SK-N-SH (cell line): ENCODE data around the gene DNPH1. TPM values are rescaled to one million over a fixed set of nuclear protein-coding genes. Genes with fewer than 3 reads are reported as not detected.

Experiments
- CTCF ChIA-PET: fragments of 300-600, 350-600 bp; formaldehyde crosslinking; extraction: SDS; loops from one replicate; lab custom pipeline; 2021; lab: Yijun Ruan, JAX
- POLR2A ChIA-PET: fragments of 350-600 bp; sonication (Branson Sonifier 250); formaldehyde crosslinking; extraction: SDS; loops from one replicate; lab custom pipeline; 2020; ENCODE audit warnings: antibody characterized with exemption, inconsistent platforms; lab: Yijun Ruan, JAX
- DNase-seq: peaks from one replicate; pipeline ENCODE4 v3.0.0; 2012
- H2AFZ ChIP-seq: fragments of 200-600 bp; sonication (generic); 2 replicates; pipeline ENCODE4 v1.8.1; 2016; ENCODE audit warnings: antibody characterized with exemption, mild to moderate bottlenecking, low read depth
- H3F3A ChIP-seq: fragments of 200-600 bp; sonication (generic); replicated peaks from 2 replicates; pipeline ENCODE3; 2016; ENCODE audit warnings: antibody characterized with exemption, mild to moderate bottlenecking; ENCODE audit not compliant: insufficient read depth
- H3K27ac ChIP-seq, 2 experiments: fragments of 200-500 bp in 1 of 2; fragments of 200-600 bp in 1 of 2; sonication (Bioruptor generic) in 1 of 2; sonication (generic), shearing (Covaris generic) in 1 of 2; 2 replicates each; pipeline versions ENCODE4 v1.5.1 to v1.6.1; 2014 to 2016; ENCODE audit warnings: low read depth in 2 of 2, inconsistent platforms in 1 of 2, low read length in 1 of 2, mild to moderate bottlenecking in 1 of 2, mixed read lengths in 1 of 2
- H3K27me3 ChIP-seq: fragments of 200-600 bp; sonication (generic), shearing (Covaris generic); 2 replicates; pipeline ENCODE4 v1.6.1; 2016; ENCODE audit warnings: mixed run types; ENCODE audit not compliant: insufficient read depth
- H3K36me3 ChIP-seq, 2 experiments: fragments of 200-500 bp in 1 of 2; fragments of 200-600 bp in 1 of 2; sonication (Bioruptor generic) in 1 of 2; sonication (generic) in 1 of 2; replicated peaks in 1 of 2; 2 replicates each; pipeline versions ENCODE3 to v1.5.1; 2014 to 2016; ENCODE audit warnings: low read length in 1 of 2, mild to moderate bottlenecking in 1 of 2; ENCODE audit not compliant: insufficient read depth in 2 of 2, control insufficient read depth in 1 of 2
- H3K4me1 ChIP-seq, 2 experiments: fragments of 200-500 bp in 1 of 2; fragments of 200-600 bp in 1 of 2; sonication (Bioruptor generic) in 1 of 2; sonication (generic), shearing (Covaris generic) in 1 of 2; 2 replicates each; pipeline versions ENCODE4 v1.5.1 to v1.6.1; 2014 to 2016; ENCODE audit warnings: low read depth in 1 of 2, low read length in 1 of 2, mixed run types in 1 of 2; ENCODE audit not compliant: insufficient read depth in 2 of 2, control insufficient read depth in 1 of 2
- H3K4me2 ChIP-seq: fragments of 200-600 bp; sonication (generic), shearing (Covaris generic); 2 replicates; pipeline ENCODE4 v1.6.1; 2017; ENCODE audit warnings: mixed run types
- H3K4me3 ChIP-seq, 2 experiments: fragments of 200-500 bp in 1 of 2; fragments of 200-600 bp in 1 of 2; sonication (Bioruptor generic) in 1 of 2; sonication (generic), shearing (Covaris generic) in 1 of 2; 2 replicates each; pipeline versions ENCODE4 v1.5.1 to v1.8.1; 2014 to 2016; ENCODE audit warnings: low read depth in 2 of 2, inconsistent platforms in 1 of 2, low read length in 1 of 2, mild to moderate bottlenecking in 1 of 2, mixed read lengths in 1 of 2, moderate library complexity in 1 of 2
- H3K79me2 ChIP-seq: fragments of 200-600 bp; sonication (generic); 2 replicates; pipeline ENCODE4 v1.8.1; 2017; ENCODE audit warnings: mild to moderate bottlenecking; ENCODE audit not compliant: insufficient read depth
- H3K9ac ChIP-seq: fragments of 200-600 bp; sonication (generic); 2 replicates; pipeline ENCODE4 v1.6.1; 2017; ENCODE audit warnings: mixed run types
- H3K9me2 ChIP-seq: fragments of 200-600 bp; sonication (generic); 2 replicates; pipeline ENCODE4 v1.6.1; 2017; ENCODE audit warnings: mixed run types
- H3K9me3 ChIP-seq: fragments of 200-600 bp; sonication (generic); 2 replicates; pipeline ENCODE4 v1.6.1; 2017; ENCODE audit warnings: mixed run types, mild to moderate bottlenecking, moderate library complexity
- H4K20me1 ChIP-seq: fragments of 200-600 bp; sonication (generic); 2 replicates; pipeline ENCODE4 v1.6.1; 2017; ENCODE audit warnings: mild to moderate bottlenecking, mixed run types; ENCODE audit not compliant: insufficient read depth
- EP300 ChIP-seq, 2 experiments: IDR thresholded peaks; 2 replicates each; pipeline versions ENCODE4 v1.4.0 to v1.6.1; 2012; ENCODE audit warnings: borderline replicate concordance in 1 of 2, low read depth in 1 of 2, low read length in 1 of 2
- EZH2phosphoT487 ChIP-seq: fragments of 200-600 bp; sonication (generic); IDR thresholded peaks from 2 replicates; pipeline ENCODE4 v1.6.1; 2017; ENCODE audit warnings: low read depth, mixed run types, mild to moderate bottlenecking, antibody characterized with exemption, moderate library complexity, borderline replicate concordance
- FOXM1 ChIP-seq: IDR thresholded peaks from 2 replicates; pipeline ENCODE4 v1.4.0; 2012; ENCODE audit warnings: low read depth, mild to moderate bottlenecking
- GATA2 ChIP-seq: sonication (generic); formaldehyde crosslinking; IDR thresholded peaks from 2 replicates; pipeline ENCODE4 v1.5.0; 2020; ENCODE audit warnings: mild to moderate bottlenecking, missing genetic modification reagents
- JUND ChIP-seq: IDR thresholded peaks from 2 replicates; pipeline ENCODE4 v1.4.0; 2012
- MEF2A ChIP-seq: IDR thresholded peaks from 2 replicates; pipeline ENCODE4 v1.4.0; 2012; ENCODE audit warnings: low read depth, borderline replicate concordance
- MXI1 ChIP-seq: IDR thresholded peaks from 2 replicates; pipeline ENCODE4 v1.6.1; 2012; ENCODE audit warnings: mild to moderate bottlenecking, low read depth, low read length, improper control_type of control experiment
- NFIC ChIP-seq: IDR thresholded peaks from 2 replicates; pipeline ENCODE4 v1.4.0; 2012; ENCODE audit warnings: borderline replicate concordance
- POLR2AphosphoS5 ChIP-seq: IDR thresholded peaks from 2 replicates; pipeline ENCODE4 v1.6.1; 2012; ENCODE audit warnings: low read depth, low read length
- RXRA ChIP-seq: IDR thresholded peaks from 2 replicates; pipeline ENCODE4 v1.4.0; 2012; ENCODE audit warnings: low read depth, mild to moderate bottlenecking, borderline replicate concordance
- TCF12 ChIP-seq: IDR thresholded peaks from 2 replicates; pipeline ENCODE4 v1.4.0; 2012
- WGBS: methylation state at CpG from one replicate; pipeline ENCODE4 v1.1.6; 2017; ENCODE audit warnings: low lambda C conversion rate; 5-methylcytosine and 5-hydroxymethylcytosine counted together
- polyA plus RNA-seq, 3 experiments: library from polyadenylated mRNA; depleted of rRNA; stranded (reverse); fragments of >200 nt; gene quantifications; 2 replicates each; pipeline ENCODE4 v1.2.3, GENCODE V29; 2012
- TF ChIP-seq, protein P1 (sequence below): IDR thresholded peaks from 2 replicates; pipeline ENCODE4 v1.4.0; 2012; ENCODE audit warnings: low read depth, borderline replicate concordance

DNPH1 gene
- polyA plus RNA-seq, 1 of the 3 experiments (the other 2 are of a cell fraction), result 287 TPM

DNA sequence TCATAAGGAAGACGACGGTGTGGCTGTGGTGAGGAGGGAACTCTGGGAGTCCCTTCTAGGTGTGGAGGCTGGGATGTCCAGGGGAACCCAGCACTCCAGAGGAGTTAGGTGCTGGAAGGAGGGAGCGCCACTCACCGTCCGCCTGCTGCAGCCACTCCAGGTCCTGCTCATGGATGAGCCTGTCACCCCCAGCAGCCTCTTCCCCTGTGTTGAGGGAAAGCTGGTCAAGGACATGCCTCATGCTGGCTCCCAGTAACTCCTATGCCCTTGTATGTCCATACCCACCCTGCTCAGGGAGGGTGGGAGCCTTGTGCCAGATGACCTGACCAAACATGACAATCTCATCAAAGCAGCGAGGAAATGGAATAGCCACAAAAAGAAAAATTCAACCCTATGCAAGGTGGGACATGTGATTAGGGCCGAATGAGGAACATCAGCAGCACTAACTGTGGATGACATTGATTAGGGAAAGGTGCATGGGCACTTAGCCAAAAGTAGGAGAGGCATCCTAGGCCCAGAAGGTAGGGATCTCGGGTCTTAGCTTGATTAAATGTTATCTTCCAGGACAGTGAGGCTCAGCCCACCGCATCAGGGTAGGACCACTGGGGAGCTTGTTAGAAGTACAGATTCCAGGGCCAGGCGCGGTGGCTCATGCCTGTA is 3.0 kb downstream of the DNPH1 start:
- WGBS, result 94% methylated on average over 8 of the region's 11 CpGs
- Histone ChIP-seq H2AFZ (no peak overlapping the region), H3K4me3 (no peak overlapping the region), H3K9ac (no peak overlapping the region), H3K9me3 (no peaks in the 10 kb centered on the region), H3K36me3 (peaks cover 6 to 17% of the 10 kb centered on the region in 2 experiments), H4K20me1 (no peaks in the 10 kb centered on the region), H3F3A (no peaks in the 10 kb centered on the region), H3K27me3 (no peaks in the 10 kb centered on the region; the same call in 1 of the 2 replicates), H3K4me2 (no peak overlapping the region), H3K79me2 (peaks cover 5% of the 10 kb centered on the region; the same call in 1 of the 2 replicates), H3K4me1 (peaks cover 0 to 6% of the 10 kb centered on the region in 2 experiments; a peak in 1 of 4 replicates), H3K27ac (no peak overlapping the region), H3K9me2 (no peaks in the 10 kb centered on the region)
- TF ChIP-seq NFIC, result no peak
- TF ChIP-seq EZH2phosphoT487, result no peak
- TF ChIP-seq GATA2 (CRISPR knock-in tag), result no peak
- no peak for TF ChIP-seq TCF12
- no peak for TF ChIP-seq EP300 (IDR thresholded peaks at IDR 0.05; ENCODE audit: borderline replicate concordance in 1 of 2, low read depth in 1 of 2, low read length in 1 of 2)
- TF ChIP-seq RXRA, result no peak
- TF ChIP-seq POLR2AphosphoS5, result no peak
- TF ChIP-seq, protein P1, sequence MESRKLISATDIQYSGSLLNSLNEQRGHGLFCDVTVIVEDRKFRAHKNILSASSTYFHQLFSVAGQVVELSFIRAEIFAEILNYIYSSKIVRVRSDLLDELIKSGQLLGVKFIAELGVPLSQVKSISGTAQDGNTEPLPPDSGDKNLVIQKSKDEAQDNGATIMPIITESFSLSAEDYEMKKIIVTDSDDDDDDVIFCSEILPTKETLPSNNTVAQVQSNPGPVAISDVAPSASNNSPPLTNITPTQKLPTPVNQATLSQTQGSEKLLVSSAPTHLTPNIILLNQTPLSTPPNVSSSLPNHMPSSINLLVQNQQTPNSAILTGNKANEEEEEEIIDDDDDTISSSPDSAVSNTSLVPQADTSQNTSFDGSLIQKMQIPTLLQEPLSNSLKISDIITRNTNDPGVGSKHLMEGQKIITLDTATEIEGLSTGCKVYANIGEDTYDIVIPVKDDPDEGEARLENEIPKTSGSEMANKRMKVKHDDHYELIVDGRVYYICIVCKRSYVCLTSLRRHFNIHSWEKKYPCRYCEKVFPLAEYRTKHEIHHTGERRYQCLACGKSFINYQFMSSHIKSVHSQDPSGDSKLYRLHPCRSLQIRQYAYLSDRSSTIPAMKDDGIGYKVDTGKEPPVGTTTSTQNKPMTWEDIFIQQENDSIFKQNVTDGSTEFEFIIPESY, result no peak
- ChIA-PET CTCF (interaction anchor here (1.8 kb wide), 1 partner anchor 281 kb away, joined by 3 read pairs; no protein-coding TSS in a partner anchor), POLR2A (interaction anchor here (1.1 kb wide), 1 partner anchor 1058 kb away, joined by 3 read pairs; no protein-coding TSS in a partner anchor)
- DNase-seq, result no peak

DNA sequence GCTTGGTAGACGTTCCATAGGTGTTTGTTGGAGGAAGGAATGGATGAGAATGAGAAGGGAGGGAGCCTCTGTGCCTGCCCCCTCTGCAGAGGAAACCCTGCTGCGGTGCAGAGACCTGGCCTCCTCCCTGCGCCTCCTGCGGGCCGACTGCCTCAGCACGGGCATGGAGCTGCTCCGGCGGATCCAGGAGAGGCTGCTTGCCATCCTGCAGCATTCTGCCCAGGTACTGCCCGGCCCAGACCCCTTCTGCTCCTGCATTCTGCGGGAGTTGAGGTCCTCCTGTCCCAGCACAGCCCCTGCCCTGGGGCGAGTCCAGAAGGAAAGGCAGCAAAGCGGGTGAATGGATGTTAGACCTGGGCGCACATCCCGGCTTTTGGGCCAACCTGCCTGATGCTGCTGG is 6.1 kb downstream of the DNPH1 start:
- ChIA-PET POLR2A (no interaction called here), CTCF (no interaction called here)
- H2AFZ ChIP-seq, result no peak overlapping the region

More for the DNA sequence above, 6.1 kb downstream of the DNPH1 start:
- no peaks in the 10 kb centered on the region for H3F3A ChIP-seq
- H3K27ac ChIP-seq, result no peak overlapping the region
- peaks cover 6 to 26% of the 10 kb centered on the region in 2 experiments for H3K36me3 ChIP-seq
- H4K20me1 ChIP-seq, result no peaks in the 10 kb centered on the region
- peaks cover 0 to 5% of the 10 kb centered on the region in 2 experiments; a peak in 1 of 4 replicates for H3K4me1 ChIP-seq
- H3K79me2 ChIP-seq, result peaks cover 5% of the 10 kb centered on the region; the same call in 1 of the 2 replicates
- TF ChIP-seq MXI1 (no peak), RXRA (no peak), MEF2A (no peak), FOXM1 (no peak), JUND (no peak)
- TF ChIP-seq, all 33 proteins: peak for 0
- Histone ChIP-seq H3K9me3 (no peaks in the 10 kb centered on the region), H3K27me3 (no peaks in the 10 kb centered on the region), H3K4me3 (no peak overlapping the region), H3K9ac (no peak overlapping the region), H3K4me2 (no peak overlapping the region), H3K9me2 (no peaks in the 10 kb centered on the region)
- 89% methylated on average over 5 of the region's 14 CpGs for WGBS
- DNase-seq, result no peak
